Muscle layer of colon (tissue), 2 donors: ENCODE results near the gene SLC25A5.
A peak's percentile ranks its signal among the peaks of the same experiment; 100 is the strongest.

Experiments
- H3K27ac ChIP-seq: one replicate; pipeline ENCODE4 v1.7.0; 2013; ENCODE audit warnings: low read depth, mild to moderate bottlenecking, low read length, moderate library complexity
- H3K27me3 ChIP-seq, 2 donors: one replicate each; pipeline ENCODE4 v1.7.0; 2013; ENCODE audit warnings: low read length in 2 of 2, mild to moderate bottlenecking in 2 of 2; ENCODE audit not compliant: insufficient read depth in 2 of 2, control insufficient read depth in 1 of 2
- H3K36me3 ChIP-seq: one replicate; pipeline ENCODE4 v1.7.0; 2013; ENCODE audit warnings: mild to moderate bottlenecking, low read length; ENCODE audit not compliant: insufficient read depth
- H3K4me1 ChIP-seq: one replicate; pipeline ENCODE4 v1.7.0; 2013; ENCODE audit warnings: mild to moderate bottlenecking, low read length; ENCODE audit not compliant: insufficient read depth
- H3K4me3 ChIP-seq, 2 donors: one replicate each; pipeline ENCODE4 v1.7.0; 2013; ENCODE audit warnings: low read length in 2 of 2, low read depth in 1 of 2, mild to moderate bottlenecking in 1 of 2, moderate library complexity in 1 of 2
- H3K9ac ChIP-seq: one replicate; pipeline ENCODE4 v1.7.0; 2013; ENCODE audit warnings: low read length
- H3K9me3 ChIP-seq: one replicate; pipeline ENCODE4 v1.7.0; 2013; ENCODE audit warnings: mild to moderate bottlenecking, low read length
- donor health status: abdominal sarcoma.
- donor health status: Adenocarcinoma of cecum.

SLC25A5 gene

GRCh38 chrX:119453202-119453601 lies 15.0 kb upstream of the SLC25A5 start:
- peaks cover 0 to 4% of the 10 kb centered on the region in 2 donors for H3K27me3 ChIP-seq
- no peaks in the 10 kb centered on the region for H3K9me3 ChIP-seq
- no peak overlapping the region for H3K27ac ChIP-seq
- H3K9ac ChIP-seq: no peak overlapping the region
- H3K4me1 ChIP-seq: no peaks in the 10 kb centered on the region
- no peaks in the 10 kb centered on the region for H3K36me3 ChIP-seq
- no peak overlapping the region for H3K4me3 ChIP-seq

GRCh38 chrX:119455264-119455663 lies 13.0 kb upstream of the SLC25A5 start:
- Histone ChIP-seq H3K9me3 (no peaks in the 10 kb centered on the region), H3K27ac (no peak overlapping the region), H3K36me3 (no peaks in the 10 kb centered on the region), H3K9ac (no peak overlapping the region), H3K4me3 (no peak overlapping the region), H3K27me3 (peaks cover 0 to 4% of the 10 kb centered on the region in 2 donors), H3K4me1 (no peaks in the 10 kb centered on the region)

- H3K27me3 ChIP-seq: no peaks in the 10 kb centered on the region
- H3K9me3 ChIP-seq: no peaks in the 10 kb centered on the region
- H3K9ac ChIP-seq: no peak overlapping the region
- no peak overlapping the region for H3K4me3 ChIP-seq
- H3K36me3 ChIP-seq: no peaks in the 10 kb centered on the region
- no peak overlapping the region for H3K27ac ChIP-seq
- H3K4me1 ChIP-seq: no peaks in the 10 kb centered on the region
Measured at GRCh38 chrX:119459181-119459580, 9.1 kb upstream of the SLC25A5 start.

GRCh38 chrX:119465555-119465954 lies 2.7 kb upstream of the SLC25A5 start:
- peaks cover 4% of the 10 kb centered on the region for H3K4me1 ChIP-seq
- H3K27ac ChIP-seq: no peak overlapping the region
- H3K9me3 ChIP-seq: no peaks in the 10 kb centered on the region
- no peak overlapping the region for H3K4me3 ChIP-seq
- no peaks in the 10 kb centered on the region for H3K27me3 ChIP-seq
- H3K36me3 ChIP-seq: peaks cover 4% of the 10 kb centered on the region
- H3K9ac ChIP-seq: no peak overlapping the region

GRCh38 chrX:119466970-119467369 lies 1.3 kb upstream of the SLC25A5 start:
- H3K36me3 ChIP-seq: peaks cover 7% of the 10 kb centered on the region
- H3K9ac ChIP-seq: no peak overlapping the region
- no peak overlapping the region for H3K27ac ChIP-seq
- H3K4me3 ChIP-seq: no peak overlapping the region
- peaks cover 4% of the 10 kb centered on the region for H3K4me1 ChIP-seq
- no peaks in the 10 kb centered on the region for H3K27me3 ChIP-seq
- H3K9me3 ChIP-seq: no peaks in the 10 kb centered on the region

- Histone ChIP-seq H3K36me3 (peaks cover 7% of the 10 kb centered on the region), H3K9ac (no peak overlapping the region), H3K4me3 (peak overlapping the region in 1 of 2 donors; percentile 68), H3K27me3 (no peaks in the 10 kb centered on the region), H3K4me1 (peaks cover 4% of the 10 kb centered on the region), H3K27ac (no peak overlapping the region), H3K9me3 (no peaks in the 10 kb centered on the region)
Measured at GRCh38 chrX:119467433-119467832, 811 bp upstream of the SLC25A5 start.

GRCh38 chrX:119468551-119469312 lies 488 bp downstream of the SLC25A5 start:
- Histone ChIP-seq H3K4me1 (peaks cover 4% of the 10 kb centered on the region), H3K9me3 (no peaks in the 10 kb centered on the region), H3K27ac (peak overlapping the region; percentile 97), H3K9ac (peak overlapping the region; percentile 89), H3K36me3 (peaks cover 7% of the 10 kb centered on the region), H3K4me3 (peak overlapping the region; percentile 52 to 68), H3K27me3 (no peaks in the 10 kb centered on the region)

GRCh38 chrX:119469313-119469635 lies 1.0 kb downstream of the SLC25A5 start:
- peaks cover 7% of the 10 kb centered on the region for H3K36me3 ChIP-seq
- H3K4me3 ChIP-seq: peak overlapping the region in 1 of 2 donors; percentile 68
- H3K27me3 ChIP-seq: no peaks in the 10 kb centered on the region
- peaks cover 4% of the 10 kb centered on the region for H3K4me1 ChIP-seq
- peak overlapping the region; percentile 53 for H3K9ac ChIP-seq
- H3K9me3 ChIP-seq: no peaks in the 10 kb centered on the region
- peak overlapping the region; percentile 82 for H3K27ac ChIP-seq

- Histone ChIP-seq H3K36me3 (peaks cover 7% of the 10 kb centered on the region), H3K9me3 (no peaks in the 10 kb centered on the region), H3K27ac (no peak overlapping the region), H3K9ac (no peak overlapping the region), H3K27me3 (no peaks in the 10 kb centered on the region), H3K4me3 (no peak overlapping the region), H3K4me1 (no peaks in the 10 kb centered on the region)
Measured at GRCh38 chrX:119474615-119475388, 6.6 kb downstream of the SLC25A5 start.

GRCh38 chrX:119475389-119476101 lies 7.3 kb downstream of the SLC25A5 start:
- Histone ChIP-seq H3K27me3 (no peaks in the 10 kb centered on the region), H3K9ac (no peak overlapping the region), H3K36me3 (peaks cover 3% of the 10 kb centered on the region), H3K4me1 (no peaks in the 10 kb centered on the region), H3K9me3 (no peaks in the 10 kb centered on the region), H3K27ac (no peak overlapping the region), H3K4me3 (no peak overlapping the region)

GRCh38 chrX:119477812-119478232 lies 9.6 kb downstream of the SLC25A5 start:
- Histone ChIP-seq H3K4me1 (no peaks in the 10 kb centered on the region), H3K27ac (no peak overlapping the region), H3K9ac (no peak overlapping the region), H3K4me3 (no peak overlapping the region), H3K27me3 (no peaks in the 10 kb centered on the region), H3K9me3 (no peaks in the 10 kb centered on the region), H3K36me3 (no peaks in the 10 kb centered on the region)
